ENCODE results near the gene CCDC91. TPM values are rescaled to one million over a fixed set of nuclear protein-coding genes. Genes with fewer than 3 reads are reported as not detected.

Gene CCDC91
- total RNA-seq, 1 donor from 2014 or later, result 23.5 TPM

- TF ChIP-seq, protein P1, sequence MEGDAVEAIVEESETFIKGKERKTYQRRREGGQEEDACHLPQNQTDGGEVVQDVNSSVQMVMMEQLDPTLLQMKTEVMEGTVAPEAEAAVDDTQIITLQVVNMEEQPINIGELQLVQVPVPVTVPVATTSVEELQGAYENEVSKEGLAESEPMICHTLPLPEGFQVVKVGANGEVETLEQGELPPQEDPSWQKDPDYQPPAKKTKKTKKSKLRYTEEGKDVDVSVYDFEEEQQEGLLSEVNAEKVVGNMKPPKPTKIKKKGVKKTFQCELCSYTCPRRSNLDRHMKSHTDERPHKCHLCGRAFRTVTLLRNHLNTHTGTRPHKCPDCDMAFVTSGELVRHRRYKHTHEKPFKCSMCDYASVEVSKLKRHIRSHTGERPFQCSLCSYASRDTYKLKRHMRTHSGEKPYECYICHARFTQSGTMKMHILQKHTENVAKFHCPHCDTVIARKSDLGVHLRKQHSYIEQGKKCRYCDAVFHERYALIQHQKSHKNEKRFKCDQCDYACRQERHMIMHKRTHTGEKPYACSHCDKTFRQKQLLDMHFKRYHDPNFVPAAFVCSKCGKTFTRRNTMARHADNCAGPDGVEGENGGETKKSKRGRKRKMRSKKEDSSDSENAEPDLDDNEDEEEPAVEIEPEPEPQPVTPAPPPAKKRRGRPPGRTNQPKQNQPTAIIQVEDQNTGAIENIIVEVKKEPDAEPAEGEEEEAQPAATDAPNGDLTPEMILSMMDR (IDR thresholded peaks at IDR 0.05; ENCODE audit: insufficient read depth, low read length, poor library complexity, severe bottlenecking), result no peak
- H3K36me3 ChIP-seq (ENCODE audit: control insufficient read depth, insufficient read depth, low read length), result no peaks in the 10 kb centered on the region
- no peak overlapping the region for H3K4me3 ChIP-seq (ENCODE audit: low read depth, low read length)
- no peaks in the 10 kb centered on the region for H3K27me3 ChIP-seq (ENCODE audit: control insufficient read depth, insufficient read depth, low read length)
- DNase-seq (ENCODE audit: low read depth), result no peak
Observed at GRCh38 chr12:28292699-28293098, 102.4 kb downstream of the CCDC91 start.

GRCh38 chr12:28294300-28294699, 104.0 kb downstream of the CCDC91 start:
- Histone ChIP-seq H3K36me3 (ENCODE audit: control insufficient read depth, insufficient read depth, low read length) (no peaks in the 10 kb centered on the region), H3K27me3 (ENCODE audit: control insufficient read depth, insufficient read depth, low read length) (no peaks in the 10 kb centered on the region), H3K4me3 (ENCODE audit: low read depth, low read length) (no peak overlapping the region)
- TF ChIP-seq, protein P1 (IDR thresholded peaks at IDR 0.05; ENCODE audit: insufficient read depth, low read length, poor library complexity, severe bottlenecking), result no peak
- peak; percentile 12 for DNase-seq (ENCODE audit: low read depth)

- DNase-seq (ENCODE audit: low read depth), result no peak
- H3K4me3 ChIP-seq (ENCODE audit: low read depth, low read length), result no peak overlapping the region
- H3K27me3 ChIP-seq (ENCODE audit: control insufficient read depth, insufficient read depth, low read length), result no peaks in the 10 kb centered on the region
- H3K36me3 ChIP-seq (ENCODE audit: control insufficient read depth, insufficient read depth, low read length), result no peaks in the 10 kb centered on the region
- TF ChIP-seq, protein P1 (IDR thresholded peaks at IDR 0.05; ENCODE audit: insufficient read depth, low read length, poor library complexity, severe bottlenecking), result no peak
Observed at GRCh38 chr12:28296287-28296686, 106.0 kb downstream of the CCDC91 start.

DNA sequence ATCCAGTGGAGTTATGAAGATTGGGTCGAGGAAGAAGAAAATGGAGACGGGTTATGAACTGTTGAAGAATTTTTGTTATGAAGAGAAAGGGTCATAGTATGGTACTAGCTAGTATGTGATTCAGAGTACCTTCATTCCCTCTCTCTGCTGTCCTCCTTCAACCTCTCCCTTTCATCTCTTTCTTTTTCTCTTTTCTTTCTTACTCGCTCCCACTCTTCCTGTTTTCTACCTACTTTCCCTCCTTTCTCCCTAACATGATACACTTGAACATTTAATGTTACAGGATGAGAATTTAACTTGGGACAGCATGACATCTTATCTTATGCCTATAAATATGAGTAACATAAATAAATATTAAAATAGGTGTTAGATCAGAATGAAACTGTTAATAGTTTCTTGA, 112.9 kb downstream of the CCDC91 start:
- TF ChIP-seq, protein P1 (IDR thresholded peaks at IDR 0.05; ENCODE audit: insufficient read depth, low read length, poor library complexity, severe bottlenecking), result no peak
- Histone ChIP-seq H3K4me3 (ENCODE audit: low read depth, low read length) (no peak overlapping the region), H3K36me3 (ENCODE audit: control insufficient read depth, insufficient read depth, low read length) (no peaks in the 10 kb centered on the region), H3K27me3 (ENCODE audit: control insufficient read depth, insufficient read depth, low read length) (no peaks in the 10 kb centered on the region)
- DNase-seq (ENCODE audit: low read depth), result no peak

GRCh38 chr12:28306535-28306934, 116.3 kb downstream of the CCDC91 start:
- Histone ChIP-seq H3K27me3 (ENCODE audit: control insufficient read depth, insufficient read depth, low read length) (no peaks in the 10 kb centered on the region), H3K4me3 (ENCODE audit: low read depth, low read length) (no peak overlapping the region), H3K36me3 (ENCODE audit: control insufficient read depth, insufficient read depth, low read length) (no peaks in the 10 kb centered on the region)
- DNase-seq (ENCODE audit: low read depth), result no peak
- TF ChIP-seq, protein P1 (IDR thresholded peaks at IDR 0.05; ENCODE audit: insufficient read depth, low read length, poor library complexity, severe bottlenecking), result no peak

GRCh38 chr12:28308891-28309290, 118.6 kb downstream of the CCDC91 start:
- TF ChIP-seq, protein P1 (IDR thresholded peaks at IDR 0.05; ENCODE audit: insufficient read depth, low read length, poor library complexity, severe bottlenecking), result no peak
- no peak for DNase-seq (ENCODE audit: low read depth)
- H3K36me3 ChIP-seq (ENCODE audit: control insufficient read depth, insufficient read depth, low read length), result no peaks in the 10 kb centered on the region
- no peak overlapping the region for H3K4me3 ChIP-seq (ENCODE audit: low read depth, low read length)
- no peaks in the 10 kb centered on the region for H3K27me3 ChIP-seq (ENCODE audit: control insufficient read depth, insufficient read depth, low read length)

All from kidney epithelial cell (primary cell).